ENCODE data around the gene CATSPER3.

DNA sequence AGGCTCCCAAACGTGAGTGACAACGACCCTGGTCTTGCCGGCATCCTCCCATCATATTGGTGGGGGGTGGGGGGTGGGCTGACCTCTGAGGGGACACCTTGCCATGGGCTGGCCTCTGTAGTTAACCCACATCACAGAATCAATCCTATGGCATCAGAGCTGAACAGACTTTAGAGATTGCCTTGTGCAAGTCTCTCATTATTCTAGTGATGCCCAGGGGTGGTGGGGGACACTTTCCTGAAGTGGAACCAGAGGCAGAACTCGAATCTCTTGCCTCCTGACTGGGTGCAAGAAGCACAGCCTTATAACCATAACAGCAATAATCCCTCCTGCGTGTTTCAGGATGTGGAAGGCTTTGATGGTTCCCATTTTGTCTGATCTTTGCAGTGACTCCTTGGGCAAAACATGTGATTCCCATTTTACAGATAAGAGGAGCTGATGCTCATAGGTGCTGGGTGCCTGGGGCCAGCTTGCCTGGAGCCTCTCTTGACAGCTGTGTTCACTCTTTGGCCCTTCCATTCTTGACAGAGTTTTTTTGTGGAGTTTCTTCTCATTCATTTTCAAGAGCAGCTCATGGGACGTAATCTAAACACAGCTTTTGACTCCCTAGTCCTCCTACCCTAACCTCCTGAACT is 84.9 kb downstream of the CATSPER3 start:
- TF ChIP-seq JUN (IDR thresholded peaks at IDR 0.05) = no peak
- TF ChIP-seq, protein P1, sequence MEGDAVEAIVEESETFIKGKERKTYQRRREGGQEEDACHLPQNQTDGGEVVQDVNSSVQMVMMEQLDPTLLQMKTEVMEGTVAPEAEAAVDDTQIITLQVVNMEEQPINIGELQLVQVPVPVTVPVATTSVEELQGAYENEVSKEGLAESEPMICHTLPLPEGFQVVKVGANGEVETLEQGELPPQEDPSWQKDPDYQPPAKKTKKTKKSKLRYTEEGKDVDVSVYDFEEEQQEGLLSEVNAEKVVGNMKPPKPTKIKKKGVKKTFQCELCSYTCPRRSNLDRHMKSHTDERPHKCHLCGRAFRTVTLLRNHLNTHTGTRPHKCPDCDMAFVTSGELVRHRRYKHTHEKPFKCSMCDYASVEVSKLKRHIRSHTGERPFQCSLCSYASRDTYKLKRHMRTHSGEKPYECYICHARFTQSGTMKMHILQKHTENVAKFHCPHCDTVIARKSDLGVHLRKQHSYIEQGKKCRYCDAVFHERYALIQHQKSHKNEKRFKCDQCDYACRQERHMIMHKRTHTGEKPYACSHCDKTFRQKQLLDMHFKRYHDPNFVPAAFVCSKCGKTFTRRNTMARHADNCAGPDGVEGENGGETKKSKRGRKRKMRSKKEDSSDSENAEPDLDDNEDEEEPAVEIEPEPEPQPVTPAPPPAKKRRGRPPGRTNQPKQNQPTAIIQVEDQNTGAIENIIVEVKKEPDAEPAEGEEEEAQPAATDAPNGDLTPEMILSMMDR (IDR thresholded peaks at IDR 0.05) = no peak
- TF ChIP-seq POLR2A (IDR thresholded peaks at IDR 0.05; ENCODE audit: low read length) = no peak
- TF ChIP-seq RCOR1 (IDR thresholded peaks at IDR 0.05; ENCODE audit: low read depth, low read length) = no peak
- TF ChIP-seq, protein P2, sequence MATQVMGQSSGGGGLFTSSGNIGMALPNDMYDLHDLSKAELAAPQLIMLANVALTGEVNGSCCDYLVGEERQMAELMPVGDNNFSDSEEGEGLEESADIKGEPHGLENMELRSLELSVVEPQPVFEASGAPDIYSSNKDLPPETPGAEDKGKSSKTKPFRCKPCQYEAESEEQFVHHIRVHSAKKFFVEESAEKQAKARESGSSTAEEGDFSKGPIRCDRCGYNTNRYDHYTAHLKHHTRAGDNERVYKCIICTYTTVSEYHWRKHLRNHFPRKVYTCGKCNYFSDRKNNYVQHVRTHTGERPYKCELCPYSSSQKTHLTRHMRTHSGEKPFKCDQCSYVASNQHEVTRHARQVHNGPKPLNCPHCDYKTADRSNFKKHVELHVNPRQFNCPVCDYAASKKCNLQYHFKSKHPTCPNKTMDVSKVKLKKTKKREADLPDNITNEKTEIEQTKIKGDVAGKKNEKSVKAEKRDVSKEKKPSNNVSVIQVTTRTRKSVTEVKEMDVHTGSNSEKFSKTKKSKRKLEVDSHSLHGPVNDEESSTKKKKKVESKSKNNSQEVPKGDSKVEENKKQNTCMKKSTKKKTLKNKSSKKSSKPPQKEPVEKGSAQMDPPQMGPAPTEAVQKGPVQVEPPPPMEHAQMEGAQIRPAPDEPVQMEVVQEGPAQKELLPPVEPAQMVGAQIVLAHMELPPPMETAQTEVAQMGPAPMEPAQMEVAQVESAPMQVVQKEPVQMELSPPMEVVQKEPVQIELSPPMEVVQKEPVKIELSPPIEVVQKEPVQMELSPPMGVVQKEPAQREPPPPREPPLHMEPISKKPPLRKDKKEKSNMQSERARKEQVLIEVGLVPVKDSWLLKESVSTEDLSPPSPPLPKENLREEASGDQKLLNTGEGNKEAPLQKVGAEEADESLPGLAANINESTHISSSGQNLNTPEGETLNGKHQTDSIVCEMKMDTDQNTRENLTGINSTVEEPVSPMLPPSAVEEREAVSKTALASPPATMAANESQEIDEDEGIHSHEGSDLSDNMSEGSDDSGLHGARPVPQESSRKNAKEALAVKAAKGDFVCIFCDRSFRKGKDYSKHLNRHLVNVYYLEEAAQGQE (IDR thresholded peaks at IDR 0.05) = no peak
- TF ChIP-seq MYC (IDR thresholded peaks at IDR 0.05; ENCODE audit: borderline replicate concordance, low read length) = no peak
- TF ChIP-seq RNF2 (IDR thresholded peaks at IDR 0.05; ENCODE audit: borderline replicate concordance, low read depth) = no peak
- no peak for TF ChIP-seq MAFK (IDR thresholded peaks at IDR 0.05; ENCODE audit: partially characterized antibody)
- no peak for TF ChIP-seq BHLHE40 (IDR thresholded peaks at IDR 0.05; ENCODE audit: low read depth, low read length)
- TF ChIP-seq, protein P3, sequence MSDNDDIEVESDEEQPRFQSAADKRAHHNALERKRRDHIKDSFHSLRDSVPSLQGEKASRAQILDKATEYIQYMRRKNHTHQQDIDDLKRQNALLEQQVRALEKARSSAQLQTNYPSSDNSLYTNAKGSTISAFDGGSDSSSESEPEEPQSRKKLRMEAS (IDR thresholded peaks at IDR 0.05) = no peak
- TF ChIP-seq RAD21 (conservative IDR thresholded peaks at IDR 0.05 in 1 of 2, IDR thresholded peaks at IDR 0.05 in 1 of 2) = no peak
- no peak for TF ChIP-seq SMC3 (IDR thresholded peaks at IDR 0.05)
- TF ChIP-seq, protein P4, sequence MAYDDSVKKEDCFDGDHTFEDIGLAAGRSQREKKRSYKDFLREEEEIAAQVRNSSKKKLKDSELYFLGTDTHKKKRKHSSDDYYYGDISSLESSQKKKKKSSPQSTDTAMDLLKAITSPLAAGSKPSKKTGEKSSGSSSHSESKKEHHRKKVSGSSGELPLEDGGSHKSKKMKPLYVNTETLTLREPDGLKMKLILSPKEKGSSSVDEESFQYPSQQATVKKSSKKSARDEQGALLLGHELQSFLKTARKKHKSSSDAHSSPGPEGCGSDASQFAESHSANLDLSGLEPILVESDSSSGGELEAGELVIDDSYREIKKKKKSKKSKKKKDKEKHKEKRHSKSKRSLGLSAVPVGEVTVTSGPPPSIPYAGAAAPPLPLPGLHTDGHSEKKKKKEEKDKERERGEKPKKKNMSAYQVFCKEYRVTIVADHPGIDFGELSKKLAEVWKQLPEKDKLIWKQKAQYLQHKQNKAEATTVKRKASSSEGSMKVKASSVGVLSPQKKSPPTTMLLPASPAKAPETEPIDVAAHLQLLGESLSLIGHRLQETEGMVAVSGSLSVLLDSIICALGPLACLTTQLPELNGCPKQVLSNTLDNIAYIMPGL (CRISPR knock-in tag; IDR thresholded peaks at IDR 0.05; ENCODE audit: borderline replicate concordance) = no peak
